22Rv1 (cell line): ENCODE measurements around the gene TMEM138.

Source experiments
- H3K27ac ChIP-seq: fragments of 450-650 bp; 2 replicates; pipeline ENCODE4 v1.5.1; 2017
- ZFX ChIP-seq: fragments of 450-650 bp; IDR thresholded peaks from 2 replicates; pipeline ENCODE4 v1.6.1; 2017; ENCODE audit warnings: antibody characterized with exemption, borderline replicate concordance
- TF ChIP-seq, protein P1 (sequence below): fragments of 450-650 bp; IDR thresholded peaks from 2 replicates; pipeline ENCODE4 v1.5.1; 2017; ENCODE audit warnings: mild to moderate bottlenecking

Gene TMEM138

DNA sequence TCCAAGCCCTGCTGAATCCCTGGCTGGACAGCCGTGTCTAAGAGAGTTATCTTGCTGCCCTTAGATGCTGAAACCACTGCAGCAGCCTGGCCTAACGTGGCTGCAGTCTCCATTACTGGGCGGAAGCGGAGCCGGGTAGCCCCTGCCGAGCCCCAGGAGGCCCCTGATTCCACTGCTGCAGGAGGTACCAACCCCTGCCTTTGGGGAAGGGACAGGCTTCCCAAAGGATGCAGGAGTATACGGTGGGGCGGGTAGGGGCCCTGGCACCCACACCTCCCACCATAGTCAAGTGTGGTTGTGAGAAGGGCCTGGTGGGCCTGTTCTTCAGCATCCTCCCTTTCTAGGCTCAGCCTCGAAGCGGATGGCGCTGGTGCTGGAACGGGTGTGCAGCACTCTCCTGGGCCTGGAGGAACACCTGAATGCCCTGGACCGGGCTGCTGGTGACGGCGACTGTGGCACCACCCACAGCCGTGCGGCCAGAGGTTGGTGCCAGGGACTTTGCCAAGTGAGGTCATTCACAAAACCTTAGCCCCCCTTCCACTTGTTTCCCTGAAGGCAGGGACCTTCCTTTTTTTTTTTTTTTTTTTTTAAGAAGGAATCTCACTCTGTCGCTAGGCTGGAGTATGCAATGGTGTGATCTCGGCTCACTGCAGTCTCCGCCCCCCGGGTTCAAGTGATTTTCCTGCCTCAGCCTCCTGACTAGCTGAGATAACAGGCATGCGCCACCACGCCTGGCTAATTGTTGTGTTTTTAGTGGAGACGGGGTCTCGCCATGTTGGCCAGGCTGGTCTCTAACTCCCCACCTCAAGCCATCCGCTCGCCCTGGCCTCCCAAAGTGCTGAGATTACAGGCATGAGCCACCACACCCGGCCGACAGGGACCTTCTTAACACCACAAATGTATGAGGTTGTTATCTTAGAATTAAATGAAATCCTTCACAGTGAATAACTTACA is 18.1 kb upstream of the TMEM138 start:
- no peak overlapping the region for H3K27ac ChIP-seq
- no peak for TF ChIP-seq ZFX
- TF ChIP-seq, protein P1, sequence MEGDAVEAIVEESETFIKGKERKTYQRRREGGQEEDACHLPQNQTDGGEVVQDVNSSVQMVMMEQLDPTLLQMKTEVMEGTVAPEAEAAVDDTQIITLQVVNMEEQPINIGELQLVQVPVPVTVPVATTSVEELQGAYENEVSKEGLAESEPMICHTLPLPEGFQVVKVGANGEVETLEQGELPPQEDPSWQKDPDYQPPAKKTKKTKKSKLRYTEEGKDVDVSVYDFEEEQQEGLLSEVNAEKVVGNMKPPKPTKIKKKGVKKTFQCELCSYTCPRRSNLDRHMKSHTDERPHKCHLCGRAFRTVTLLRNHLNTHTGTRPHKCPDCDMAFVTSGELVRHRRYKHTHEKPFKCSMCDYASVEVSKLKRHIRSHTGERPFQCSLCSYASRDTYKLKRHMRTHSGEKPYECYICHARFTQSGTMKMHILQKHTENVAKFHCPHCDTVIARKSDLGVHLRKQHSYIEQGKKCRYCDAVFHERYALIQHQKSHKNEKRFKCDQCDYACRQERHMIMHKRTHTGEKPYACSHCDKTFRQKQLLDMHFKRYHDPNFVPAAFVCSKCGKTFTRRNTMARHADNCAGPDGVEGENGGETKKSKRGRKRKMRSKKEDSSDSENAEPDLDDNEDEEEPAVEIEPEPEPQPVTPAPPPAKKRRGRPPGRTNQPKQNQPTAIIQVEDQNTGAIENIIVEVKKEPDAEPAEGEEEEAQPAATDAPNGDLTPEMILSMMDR: no peak

DNA sequence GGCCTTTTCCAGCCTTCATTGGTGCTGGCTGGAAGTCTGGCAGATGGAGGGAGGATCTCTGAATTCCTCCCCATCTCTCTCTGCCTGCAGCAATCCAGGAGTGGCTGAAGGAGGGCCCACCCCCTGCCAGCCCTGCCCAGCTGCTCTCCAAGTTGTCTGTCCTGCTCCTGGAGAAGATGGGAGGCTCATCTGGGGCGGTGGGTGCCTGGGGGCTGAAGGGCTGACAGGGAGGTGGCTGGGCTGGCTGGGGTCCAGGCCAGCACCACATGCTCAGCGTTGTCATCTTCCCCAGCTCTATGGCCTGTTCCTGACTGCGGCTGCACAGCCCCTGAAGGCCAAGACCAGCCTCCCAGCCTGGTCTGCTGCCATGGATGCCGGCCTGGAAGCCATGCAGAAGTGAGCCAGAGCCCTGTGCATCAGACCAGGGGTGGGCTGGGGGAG is 17.0 kb upstream of the TMEM138 start:
- TF ChIP-seq, protein P1: no peak
- TF ChIP-seq ZFX: no peak
- H3K27ac ChIP-seq: no peak overlapping the region

DNA sequence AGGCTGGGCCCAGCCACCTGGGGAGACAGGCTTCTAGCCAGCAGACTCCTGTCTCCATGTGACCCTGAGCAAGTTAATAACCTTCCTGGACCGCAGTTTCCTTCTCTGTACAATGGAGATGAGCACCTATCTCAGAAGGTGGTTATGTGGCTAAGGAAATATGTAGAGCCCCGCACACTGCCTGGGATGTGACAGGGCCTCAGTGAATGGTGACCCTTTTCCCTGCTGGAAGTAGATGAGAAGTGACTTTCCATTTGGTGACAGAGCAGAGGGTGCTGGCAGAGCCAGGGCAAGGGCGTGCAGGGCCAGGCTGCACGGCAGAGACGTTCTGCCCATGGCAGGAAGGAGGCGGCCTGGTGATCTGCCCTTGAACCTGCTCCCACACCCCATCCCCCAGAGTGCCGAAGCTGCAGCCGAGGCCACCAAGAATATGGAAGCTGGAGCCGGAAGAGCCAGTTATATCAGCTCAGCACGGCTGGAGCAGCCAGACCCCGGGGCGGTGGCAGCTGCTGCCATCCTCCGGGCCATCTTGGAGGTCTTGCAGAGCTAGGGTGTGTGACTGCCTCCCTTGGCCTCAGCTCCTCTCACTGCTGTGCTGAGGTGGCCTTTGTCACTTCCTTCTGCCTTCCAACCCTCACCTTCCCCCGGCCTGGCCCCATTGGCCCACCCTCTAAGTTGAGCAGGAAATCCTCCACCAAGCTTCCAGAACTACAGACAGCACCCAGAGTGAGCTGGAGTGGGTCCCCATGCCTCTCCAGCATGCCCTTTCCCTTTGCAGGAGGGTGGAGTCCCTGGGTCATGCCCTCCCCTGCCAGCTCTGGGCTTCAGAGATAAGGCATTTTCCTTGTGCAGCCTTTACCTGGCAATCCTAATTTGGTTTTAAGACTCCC is 16.0 kb upstream of the TMEM138 start:
- no peak overlapping the region for H3K27ac ChIP-seq
- no peak for TF ChIP-seq ZFX
- TF ChIP-seq, protein P1: no peak

DNA sequence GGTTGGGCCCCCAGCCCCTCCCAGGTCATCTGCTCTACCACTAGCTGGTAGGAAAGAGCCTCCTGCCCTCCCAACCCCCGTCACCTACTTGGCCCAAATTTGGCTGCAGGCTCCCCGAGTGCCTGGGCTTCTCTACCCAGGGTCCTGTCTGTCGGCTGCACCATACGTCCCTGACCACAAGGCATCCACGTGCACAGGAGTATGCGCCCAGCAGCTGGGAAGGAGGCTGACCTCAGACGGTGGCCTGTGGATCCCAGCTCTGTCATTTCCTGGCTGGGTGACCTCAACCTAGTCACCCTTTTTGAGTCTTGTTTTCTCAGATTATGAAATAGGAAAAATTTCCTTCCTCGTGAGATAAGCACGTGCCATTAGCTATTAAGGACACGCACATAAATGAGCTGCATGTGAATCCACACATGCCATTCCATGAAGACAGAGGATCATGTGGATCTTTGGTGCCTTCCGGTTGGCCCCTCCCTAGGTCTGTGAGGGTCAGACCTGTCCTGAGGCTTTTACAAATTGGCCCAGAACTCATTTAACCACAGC is 14.2 kb upstream of the TMEM138 start:
- TF ChIP-seq, protein P1: no peak
- no peak for TF ChIP-seq ZFX
- H3K27ac ChIP-seq: no peak overlapping the region

DNA sequence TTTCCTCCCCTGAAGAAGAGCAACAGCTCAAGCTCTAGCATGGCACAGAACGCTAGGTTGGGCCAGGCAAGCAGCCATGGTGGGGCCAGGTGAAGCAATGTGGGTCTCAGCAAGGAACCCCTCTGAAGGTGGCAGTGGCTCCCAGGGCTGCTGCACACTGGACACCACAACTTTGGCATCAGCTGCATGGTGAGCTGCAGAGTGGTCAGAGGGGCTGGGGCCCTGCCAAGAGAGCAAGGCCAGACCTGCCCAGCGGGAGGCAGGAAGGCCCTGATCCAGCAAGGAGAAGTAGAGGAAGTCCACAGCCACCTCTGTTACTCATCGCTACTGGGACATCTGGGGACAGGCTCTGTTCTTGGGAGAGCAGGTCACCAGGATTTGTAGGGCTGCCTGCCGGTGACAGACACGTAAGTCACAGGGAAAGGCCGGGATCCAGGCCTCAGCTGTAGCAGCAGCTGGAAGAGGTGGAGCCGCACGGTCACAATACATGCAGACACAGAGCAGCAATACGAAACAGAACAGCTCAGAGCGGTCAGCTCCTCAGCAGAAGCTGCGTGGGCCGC is 12.9 kb upstream of the TMEM138 start:
- no peak overlapping the region for H3K27ac ChIP-seq
- TF ChIP-seq, protein P1: no peak
- TF ChIP-seq ZFX: no peak

DNA sequence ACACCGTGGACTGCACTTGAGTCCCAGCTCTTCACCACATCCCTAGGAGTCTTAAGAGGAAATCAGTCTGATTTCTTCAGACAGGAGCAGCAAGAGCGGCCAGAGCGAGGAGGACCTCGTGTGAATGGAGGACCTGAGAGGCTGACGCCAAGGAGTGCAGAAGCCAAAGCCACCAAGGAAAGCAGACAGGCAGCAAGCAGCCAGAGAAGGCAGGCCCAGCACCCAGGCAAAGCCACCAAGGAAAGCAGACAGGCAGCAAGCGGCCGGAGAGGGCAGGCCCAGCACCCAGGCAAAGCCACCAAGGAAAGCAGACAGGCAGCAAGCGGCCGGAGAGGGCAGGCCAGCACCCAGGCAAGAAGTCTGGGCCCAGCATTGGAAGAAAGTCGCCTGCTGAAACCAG is 12.3 kb upstream of the TMEM138 start:
- TF ChIP-seq, protein P1: no peak
- H3K27ac ChIP-seq: no peak overlapping the region
